HG02840 (cell line): Measurements from ENCODE around the gene TCTN1.

ENCODE experiments used
- ATAC-seq: cut with Tn5 transposase; IDR thresholded peaks from one replicate; pipeline ENCODE4 v1.9.1; 2021; ENCODE audit warnings: mild to moderate bottlenecking, moderate library complexity, moderate number of reproducible peaks; ENCODE audit not compliant: unreplicated experiment, low FRiP score

Gene TCTN1

DNA sequence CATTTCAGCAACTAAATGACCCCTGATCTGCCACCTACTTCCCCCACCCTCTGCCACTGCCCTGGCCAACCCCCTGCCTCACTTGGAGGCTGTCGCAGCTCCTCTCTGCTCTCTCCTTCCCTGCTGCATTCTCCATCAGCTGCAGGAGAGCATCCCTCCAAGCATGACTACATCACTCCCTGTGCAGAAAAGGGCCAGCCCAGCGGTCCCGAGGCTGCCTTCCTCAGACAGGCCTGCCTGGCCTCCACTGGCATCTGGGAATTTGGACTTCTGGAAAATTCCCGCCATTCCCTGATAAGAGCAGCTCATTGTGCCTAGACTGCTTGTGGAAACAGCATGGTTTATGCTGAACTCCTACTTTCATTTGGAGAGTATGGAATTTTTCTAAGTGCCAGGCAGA, 62.2 kb downstream of the TCTN1 start:
- no peak for ATAC-seq

DNA sequence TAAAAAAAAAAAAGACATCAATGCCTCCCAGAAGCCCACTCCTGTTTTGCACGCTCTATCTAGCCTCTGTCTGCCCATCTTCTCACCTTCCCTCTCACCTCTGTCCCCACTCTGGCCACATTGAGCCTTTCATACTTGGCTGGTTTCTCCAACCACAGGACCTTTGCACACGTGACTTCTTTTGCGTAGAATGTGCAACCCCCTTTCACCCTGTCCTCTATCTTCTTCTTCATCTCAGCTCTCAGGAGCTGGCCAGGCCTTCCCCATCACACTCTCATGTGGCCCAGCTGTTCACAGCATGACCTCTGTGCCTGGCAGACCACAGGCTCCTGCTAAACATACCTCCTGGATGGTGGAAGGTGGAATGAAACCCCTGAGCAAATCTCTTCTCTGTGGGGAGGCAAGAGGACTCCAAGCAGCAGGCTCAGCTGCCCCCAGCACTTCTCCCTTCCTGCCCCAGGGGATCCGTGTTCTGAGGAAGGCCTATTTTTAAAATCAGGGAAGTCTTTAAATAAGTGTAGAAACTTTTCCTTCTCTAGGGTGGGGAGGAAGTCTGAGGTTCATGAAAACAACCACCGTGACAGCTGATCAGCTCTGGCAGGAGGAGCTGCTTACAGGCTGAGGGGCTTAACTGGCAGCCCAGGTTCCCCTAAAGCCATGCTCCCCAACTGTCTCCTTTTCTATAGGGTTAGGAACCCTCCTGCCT, 63.4 kb downstream of the TCTN1 start:
- ATAC-seq, result peak; percentile 63

DNA sequence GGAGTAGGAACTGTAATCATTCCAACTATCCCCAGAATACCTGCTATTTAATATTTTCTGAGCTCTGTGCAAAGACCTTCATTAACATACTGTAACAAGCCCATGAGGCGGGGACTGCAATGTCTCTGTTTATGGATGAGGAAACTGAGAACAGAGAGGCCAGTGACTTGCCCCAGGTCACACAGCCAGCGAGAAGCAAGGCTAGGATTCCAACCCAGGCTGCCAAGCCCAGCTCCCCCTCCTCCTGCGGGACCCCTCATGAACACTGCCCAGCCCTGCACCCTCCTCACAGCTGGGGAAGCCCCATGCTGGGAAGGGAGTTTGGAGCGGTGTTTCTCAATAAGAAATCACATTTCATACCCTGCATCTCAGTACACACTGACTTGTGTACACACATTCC, 64.1 kb downstream of the TCTN1 start:
- ATAC-seq, result no peak

DNA sequence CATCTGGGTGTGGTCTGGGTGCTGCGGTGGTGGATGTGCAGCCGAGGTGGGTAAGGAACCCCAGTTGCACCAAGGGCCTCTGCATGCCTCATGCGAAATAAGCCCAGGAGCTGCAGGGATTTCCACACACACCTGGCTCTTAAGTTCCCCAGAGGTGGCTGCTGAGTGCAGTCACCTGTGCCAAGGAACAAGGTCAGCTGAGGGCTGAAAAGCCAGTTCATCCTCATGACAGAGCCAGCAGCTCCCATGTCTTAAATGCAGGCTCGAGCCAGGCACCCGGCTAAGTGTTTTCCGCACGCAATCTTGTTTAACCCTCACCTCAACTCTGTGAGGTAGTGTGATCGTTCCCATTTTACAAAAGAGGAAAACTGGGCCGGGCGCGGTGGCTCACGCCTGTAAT, 65.3 kb downstream of the TCTN1 start:
- ATAC-seq, result no peak

DNA sequence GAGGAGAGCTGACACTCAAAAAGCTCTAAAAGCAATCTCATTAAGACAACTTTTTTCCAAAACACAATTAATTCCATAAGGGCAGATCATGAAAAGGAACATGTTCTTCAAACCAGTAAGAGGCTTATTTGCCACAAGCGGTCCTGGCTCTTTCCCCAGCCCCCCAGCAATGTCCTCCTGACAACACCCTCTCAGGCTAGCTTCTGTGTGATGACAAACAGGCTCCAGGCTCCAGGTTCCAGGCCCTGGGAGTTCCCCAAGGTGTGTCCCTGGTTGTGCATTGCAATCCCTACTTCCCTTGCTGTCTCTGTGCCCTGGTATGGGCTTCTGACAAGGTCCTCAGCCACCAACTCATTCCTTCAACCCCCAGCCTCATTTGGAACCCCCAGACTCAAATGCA, 66.1 kb downstream of the TCTN1 start:
- ATAC-seq, result no peak

DNA sequence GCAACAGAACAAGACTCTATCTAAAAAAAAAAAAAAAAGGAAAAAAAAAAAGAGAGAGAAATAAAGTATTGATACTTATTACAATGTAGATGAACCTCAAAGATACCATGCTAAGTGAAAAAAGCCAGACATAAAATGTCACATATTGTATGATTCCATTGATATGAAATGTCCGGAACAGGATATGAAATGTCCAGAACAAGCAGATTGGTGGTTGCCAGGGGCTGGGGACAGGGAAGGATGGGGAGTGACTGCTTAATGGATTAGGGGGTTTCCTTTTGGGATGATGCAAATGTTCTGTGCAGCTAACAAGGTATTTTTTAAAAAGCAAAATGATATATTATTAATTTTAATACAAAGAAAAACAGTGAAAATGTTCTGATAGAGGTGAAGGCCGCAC, 70.0 kb downstream of the TCTN1 start:
- ATAC-seq, result no peak

DNA sequence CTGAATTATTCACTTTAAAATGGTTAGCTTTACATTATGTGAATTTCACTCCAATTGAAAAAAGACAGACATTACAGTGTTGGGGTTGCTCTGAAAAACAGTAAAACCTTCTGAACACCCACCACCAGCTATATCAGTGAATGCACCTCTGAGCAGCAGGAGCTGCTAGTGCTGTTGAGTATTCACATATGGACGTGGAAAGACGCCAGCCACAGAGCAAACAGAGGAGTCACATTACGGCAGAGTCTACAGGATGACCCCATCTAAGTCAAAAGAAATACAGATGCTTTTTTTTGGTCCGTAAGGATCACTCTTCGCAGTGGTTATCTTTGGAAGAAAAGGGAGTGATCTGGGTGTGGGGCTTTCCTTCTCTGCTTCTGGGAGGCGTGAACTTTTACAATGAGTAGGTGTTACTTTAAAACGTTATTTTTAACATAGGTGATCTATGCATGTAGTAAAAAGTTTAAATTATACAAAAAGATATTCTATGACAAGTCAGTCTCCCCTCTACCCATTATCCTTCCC, 70.4 kb downstream of the TCTN1 start:
- no peak for ATAC-seq

DNA sequence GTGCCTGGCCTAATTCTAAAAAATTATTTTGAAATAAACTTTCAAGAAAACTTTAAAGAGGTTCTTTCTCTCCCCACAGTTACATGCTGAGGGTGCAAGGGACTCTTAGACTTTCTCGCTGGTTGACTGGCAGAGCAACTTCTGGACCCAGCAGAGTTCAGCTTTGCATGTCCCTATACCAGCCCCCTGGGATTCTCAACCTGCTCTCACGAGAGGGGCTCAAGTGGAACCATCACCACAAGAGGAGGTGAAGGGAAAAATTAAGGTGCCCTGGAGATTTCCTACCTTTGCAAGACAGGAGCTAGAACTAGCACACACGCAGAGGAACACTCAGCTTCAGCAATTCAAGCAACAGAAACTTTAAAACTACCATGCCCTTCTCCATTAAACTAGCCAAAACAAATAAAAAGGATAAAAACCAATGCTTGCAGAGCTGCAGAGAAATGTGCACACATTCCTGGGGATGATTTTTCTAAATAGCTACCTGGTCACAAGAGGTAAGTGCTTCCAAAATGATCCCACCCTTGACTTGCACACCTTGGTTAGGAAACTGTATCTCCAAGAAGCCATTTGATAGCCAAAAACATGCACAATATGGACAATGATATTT, 72.5 kb downstream of the TCTN1 start:
- no peak for ATAC-seq

DNA sequence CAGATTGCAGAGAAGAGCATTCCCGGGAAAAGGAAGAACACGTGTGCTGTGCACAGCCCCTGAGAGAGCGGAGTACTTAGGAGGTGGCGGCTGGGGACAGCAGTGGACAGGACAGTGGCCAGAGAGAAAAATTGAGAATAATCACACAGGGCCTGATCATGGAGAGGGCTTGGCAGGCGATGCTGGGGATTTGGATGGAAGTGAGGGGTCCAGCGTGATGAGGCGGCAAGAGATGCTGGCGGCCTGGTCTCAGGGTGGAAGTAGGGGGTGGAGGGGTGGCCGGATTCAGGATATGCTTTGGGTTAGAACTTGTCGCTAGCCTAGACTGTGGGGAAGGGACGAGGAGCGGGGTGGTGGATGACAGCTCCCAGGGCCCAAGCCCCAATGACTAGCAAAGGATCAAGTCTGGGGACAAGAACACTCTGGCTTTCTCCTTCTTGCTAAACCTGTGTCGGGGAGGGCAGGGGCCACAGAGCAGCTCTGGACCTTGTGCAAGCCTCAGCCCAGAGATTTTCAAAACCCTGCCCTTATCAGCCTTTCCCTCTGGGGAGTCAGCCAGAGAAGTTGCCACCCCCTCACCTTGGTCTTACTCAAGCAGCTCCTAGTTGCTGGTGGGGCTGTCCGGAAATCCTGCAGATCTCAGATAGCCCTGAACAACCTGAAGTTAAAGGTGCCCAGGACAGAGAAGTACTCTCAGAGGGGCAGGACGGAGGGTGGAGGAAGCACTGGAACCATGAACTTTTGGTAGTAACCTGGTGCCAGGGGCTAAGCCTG, 73.7 kb downstream of the TCTN1 start:
- no peak for ATAC-seq

DNA sequence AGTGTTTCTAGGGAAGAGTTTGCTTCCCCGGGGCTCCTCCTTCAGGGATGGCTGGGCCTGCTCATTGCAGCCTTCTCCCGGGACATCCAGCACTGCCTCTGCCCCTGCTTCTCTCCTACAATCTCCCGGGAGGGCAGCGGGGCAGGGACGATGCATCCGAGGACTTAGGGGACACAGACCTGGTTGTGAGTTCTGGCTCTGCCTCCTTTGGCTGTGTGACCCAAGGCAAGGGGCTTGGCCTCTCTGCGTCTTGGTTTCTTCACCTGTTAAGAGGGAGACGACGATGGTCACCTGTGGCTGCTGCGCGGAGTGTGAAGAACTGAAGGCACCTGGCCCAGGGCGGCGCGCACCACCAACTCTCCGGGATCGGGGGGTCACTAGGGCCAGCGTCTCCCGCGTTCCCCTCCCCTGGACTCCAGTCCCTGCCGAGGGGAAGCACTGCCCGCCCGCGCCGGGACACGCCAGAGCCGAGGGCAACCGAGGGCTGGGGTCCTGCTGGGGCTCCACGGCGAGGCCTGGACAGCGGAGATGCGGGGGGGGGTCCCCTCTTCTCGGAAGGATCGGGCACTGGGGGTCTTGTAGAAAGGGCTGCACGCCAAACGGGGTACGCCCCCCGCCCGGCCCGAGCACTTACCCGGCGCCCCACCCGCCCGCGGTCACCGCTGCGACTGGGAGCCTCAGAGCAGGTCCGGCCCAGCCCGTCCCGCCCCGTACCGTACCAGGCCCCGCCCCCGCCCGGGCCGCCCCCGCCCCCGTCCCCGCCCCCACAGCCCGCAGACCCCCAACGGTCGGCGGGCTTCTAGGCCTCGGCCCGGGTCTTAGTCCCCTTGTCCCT, 74.7 kb downstream of the TCTN1 start, which contains the start of gene HVCN1:
Gene HVCN1 (minus strand): TSS at position 670 of the 835 bp plus-strand sequence. CDS start 5,870 bp downstream, outside the sequence.
- ATAC-seq, result no peak

DNA sequence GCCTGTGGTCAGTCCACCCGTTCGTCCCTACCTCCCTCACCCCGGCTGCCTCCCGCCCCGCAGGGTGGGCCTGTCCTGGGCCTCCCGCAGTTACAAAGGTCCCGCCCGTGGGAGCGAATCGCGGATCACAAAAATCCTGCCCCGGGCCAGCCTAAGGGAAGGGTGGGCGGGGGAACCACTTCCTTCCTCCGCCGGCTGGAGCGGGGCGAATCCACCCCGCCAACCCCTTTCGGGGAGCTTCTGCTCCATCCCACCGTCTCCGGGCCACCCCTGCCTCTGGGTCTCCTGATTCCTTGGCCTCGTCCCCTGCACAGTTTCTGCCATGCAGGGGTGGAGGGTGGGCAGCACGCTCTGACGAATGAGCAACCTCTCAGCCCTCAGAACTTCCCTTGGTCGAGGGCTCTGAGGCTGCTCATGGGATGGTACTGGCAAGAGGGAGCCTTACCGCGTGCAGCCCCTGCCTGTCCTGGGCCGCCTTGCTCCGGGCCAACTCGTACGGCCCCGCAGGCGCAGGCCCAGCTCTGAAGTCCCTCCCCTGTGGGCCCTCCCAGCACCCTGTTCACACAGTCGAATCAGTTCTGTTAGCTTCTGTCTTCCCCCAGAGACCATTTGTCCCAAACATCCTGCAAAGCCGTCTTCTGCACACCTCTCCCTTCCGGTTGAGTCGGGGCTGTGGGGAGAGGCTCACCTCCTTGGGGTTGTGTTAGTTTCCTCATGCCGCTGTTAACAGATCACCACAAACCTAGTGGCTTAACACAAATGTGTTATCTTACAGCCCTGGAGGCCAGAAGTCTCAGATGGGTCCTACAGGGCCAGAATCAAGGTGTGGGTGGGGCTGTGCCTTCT, 75.6 kb downstream of the TCTN1 start:
- no peak for ATAC-seq

DNA sequence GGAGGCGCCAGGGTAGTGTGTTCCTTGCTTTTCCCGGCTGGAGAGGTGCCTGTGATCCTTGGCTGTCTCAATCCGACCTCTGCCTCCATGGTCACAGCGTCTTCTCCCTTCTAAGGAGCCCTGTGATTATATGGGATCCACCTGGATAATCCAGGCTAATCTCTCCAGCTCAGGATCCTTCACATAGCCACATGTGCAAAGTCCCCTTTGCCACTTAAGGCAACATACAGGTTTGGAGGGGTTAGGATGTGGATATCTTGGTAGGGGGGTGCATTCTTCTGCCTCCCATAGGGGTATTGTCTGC, 76.2 kb downstream of the TCTN1 start:
- ATAC-seq, result no peak

DNA sequence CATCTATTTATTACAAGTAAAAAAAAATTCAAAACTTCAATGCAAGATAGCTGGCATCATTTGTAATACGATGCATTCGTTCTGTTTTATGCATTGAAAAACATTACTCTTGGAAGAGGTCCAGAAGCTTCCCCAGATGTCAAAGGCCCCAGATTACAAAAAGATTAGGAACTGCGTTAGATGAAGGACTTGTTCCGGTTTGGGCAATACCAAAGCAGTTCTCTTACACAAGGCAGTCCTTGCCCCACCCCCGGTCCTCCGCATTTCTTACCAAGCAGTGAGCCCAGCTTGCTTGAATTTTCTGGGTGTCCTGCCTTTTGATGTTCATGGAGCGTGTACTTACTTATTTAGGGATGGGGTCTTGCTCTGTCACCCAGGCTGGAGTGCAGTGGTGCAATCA, 79.8 kb downstream of the TCTN1 start:
- ATAC-seq, result no peak

DNA sequence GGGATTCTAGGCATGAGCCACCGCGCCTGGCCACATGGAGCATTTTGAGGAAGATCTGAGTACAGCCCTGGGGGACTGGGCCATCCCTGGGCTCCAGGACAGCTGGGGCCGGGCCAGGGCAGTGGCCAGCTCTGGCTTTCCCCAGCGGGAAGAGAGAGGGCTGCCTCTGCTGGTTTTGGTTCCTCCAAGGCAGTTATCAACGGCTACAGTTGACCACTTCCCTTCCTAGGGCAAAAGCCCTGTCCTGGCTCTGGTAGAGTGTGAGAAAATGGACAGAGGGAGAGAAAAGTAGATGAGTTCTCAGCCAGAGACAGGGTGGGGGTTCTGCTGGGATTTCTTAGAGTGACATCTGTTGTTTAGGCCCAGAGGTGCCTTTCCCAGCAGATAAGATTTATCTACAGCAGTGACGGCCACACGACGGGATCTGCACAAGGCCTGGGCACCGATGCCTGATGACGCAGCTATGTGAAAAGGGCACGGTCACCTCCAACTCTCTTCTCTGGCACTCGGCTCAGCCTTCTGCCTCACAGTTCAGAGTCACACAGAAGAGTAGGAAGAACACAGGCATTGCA, 80.5 kb downstream of the TCTN1 start:
- no peak for ATAC-seq

DNA sequence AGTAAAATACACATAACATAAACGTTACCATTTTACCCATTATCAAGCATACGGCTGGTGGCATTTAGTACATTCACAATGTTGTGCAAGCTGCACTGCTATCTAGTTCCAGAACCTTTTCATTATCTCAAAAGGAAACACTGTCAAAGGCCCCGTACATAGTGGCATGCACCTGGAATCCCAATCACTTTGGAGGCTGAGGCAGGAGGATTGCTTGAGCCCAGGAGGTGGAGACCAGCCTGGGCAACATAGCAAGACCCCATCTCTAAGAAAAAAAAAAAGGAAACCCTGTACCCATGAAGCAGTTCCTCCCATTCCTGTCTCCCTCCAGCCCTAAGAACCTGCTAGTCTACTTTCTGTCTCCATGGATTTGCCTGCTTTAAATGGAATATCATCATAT, 82.4 kb downstream of the TCTN1 start:
- no peak for ATAC-seq

DNA sequence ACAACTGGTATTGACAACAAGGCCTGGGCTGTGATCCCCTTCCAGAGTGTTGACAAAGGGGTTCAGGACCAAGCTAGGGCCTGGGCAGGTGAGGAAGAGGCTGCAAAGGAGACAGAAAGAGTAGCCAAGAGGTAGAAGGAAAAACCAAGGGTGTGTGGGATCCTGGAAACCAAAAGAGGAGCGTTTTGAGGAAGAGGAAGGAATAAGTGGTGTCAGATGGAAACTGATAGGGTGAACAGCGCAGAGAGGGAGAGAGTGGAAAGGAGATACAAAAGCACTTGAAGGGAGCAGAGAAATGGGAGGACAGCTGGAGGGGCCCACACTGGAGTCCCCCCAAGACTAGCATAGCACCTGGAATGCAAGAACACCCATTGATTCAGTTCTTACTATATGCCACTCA, 83.3 kb downstream of the TCTN1 start:
- ATAC-seq, result no peak

DNA sequence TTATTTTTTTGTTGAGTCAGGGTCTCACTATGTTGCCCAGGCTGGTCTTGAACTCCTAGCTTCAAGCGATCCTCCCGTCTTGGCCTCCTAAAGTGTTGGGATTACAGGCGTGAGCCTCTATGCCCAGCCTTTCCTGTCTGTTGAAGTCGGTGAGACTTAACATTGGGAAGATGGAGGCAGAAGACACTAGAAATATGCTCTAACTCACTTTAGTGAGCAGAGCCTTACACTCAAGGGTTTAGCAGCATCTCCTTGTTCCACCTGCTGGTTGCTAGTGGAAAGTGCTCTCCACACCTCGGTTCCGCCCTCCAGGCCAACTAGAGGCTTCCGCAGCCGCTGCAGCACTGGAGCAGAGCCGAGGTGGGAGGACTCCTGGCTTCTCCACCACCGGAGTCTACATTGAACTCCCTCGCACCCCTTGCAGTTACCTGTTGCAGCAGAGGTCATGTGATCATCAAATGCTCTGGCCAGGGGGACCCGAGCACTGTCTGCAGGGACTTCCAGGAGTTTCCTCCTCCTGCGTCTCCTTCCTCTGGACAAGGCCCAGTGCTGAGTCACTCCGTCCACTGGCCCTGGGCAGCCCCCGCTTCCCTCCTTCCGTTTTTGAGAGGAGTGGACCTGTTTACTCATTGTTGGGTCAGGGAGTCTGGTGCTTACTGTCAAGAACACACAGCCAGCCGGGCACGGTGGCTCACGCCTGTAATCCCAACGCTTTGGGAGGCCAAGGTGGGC, 84.4 kb downstream of the TCTN1 start:
- ATAC-seq, result peak; percentile 69
